ENCODE results near the gene INSYN2A.

Gene INSYN2A

GRCh38 chr10:127196282-127197153 lies at the start of gene INSYN2A:
Gene INSYN2A, minus strand, starts transcription at chr10:127196591. Its CDS starts 20,196 bp downstream, at chr10:127176395.
- intact Hi-C loops (cut with DNase I): no loop called here
- DNase-seq: peak; percentile 35 to 94 (median 54)

DNA sequence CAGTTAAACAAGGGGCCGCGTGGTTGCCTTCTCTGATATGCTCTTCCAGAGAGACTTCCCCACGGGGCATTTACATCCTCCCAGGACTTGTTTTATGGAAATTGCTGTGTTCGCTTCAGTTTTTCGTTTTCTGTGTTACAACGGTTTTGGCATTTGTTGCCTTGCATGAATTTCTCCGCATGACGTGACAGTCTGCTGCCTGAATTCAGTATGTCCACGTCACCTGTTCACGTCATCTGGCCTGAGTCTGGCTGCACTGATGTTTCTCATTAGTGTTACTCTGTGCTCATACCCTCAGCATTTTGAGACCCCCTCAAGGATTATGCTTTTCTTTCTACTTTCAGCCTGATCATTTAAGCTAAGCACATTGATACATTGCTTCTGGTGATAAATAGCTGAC lies 49.1 kb upstream of the INSYN2A start:
- no peak for DNase-seq
- intact Hi-C loops (cut with DNase I): no loop called here

DNA sequence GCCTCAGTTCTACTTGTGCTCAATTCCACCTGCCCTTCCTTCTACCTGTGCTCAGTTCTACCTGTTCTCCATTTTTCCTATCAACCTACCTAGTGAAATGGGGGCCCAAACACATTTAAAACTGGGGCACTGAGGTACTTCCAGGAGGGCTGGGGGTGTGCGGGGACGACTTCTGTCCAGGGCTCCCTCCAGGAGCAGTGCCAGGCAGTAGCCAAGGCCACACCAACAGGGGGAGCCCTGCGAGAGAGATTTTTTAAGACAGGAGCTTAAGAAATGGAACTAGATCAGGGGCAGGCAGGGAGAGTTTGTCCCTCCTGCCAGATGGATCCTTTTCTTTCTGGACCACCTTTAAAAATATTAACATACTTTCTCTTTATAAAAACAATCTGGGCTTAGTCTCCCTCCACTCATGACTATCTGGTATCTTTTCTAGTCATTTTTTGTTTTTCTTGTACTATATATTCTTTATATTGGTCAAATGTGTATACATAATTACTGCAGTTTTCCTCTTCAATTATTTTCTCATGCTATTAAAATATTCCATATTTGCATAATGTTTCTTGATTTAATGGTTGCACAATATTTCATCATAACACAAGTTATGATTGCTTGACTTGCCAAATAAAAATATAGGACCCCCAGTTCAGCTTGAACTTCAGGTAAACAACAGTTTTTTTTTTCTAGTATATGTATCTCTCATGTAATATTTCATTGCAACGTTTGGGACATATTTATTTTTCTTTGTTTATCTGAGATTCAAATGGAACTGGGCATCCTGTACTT lies 47.3 kb upstream of the INSYN2A start:
- intact Hi-C loops (cut with DNase I): no loop called here
- DNase-seq: peak in 3 of 10 donors; percentile 22 to 46 (median 44)

- DNase-seq: no peak
- intact Hi-C loops (cut with DNase I): no loop called here
These were observed 46.5 kb upstream of the INSYN2A start for GRCh38 chr10:127242914-127243313.

DNA sequence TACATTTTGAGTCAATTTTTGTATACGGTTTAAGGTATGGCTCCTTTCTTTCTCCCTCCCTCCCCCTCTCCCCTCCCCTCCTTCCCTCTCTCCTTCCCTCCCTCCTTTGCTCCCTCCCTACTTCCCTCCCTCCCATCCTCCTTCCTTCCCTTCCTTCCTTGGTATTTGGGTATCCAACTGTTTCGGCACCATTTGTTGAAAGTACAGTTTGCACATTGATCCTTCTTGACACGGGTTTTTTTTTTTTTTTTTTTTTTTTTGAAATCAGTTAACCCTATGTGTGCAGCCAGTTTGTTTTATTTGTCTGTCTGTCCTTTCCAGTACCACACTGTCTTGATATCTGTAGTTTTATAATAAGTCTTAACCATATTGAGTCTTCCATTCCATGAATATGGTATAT lies 39.9 kb upstream of the INSYN2A start:
- intact Hi-C loops (cut with DNase I): no loop called here
- DNase-seq: no peak

GRCh38 chr10:127234306-127234800 lies 38.0 kb upstream of the INSYN2A start:
- intact Hi-C loops (cut with DNase I): no loop called here
- DNase-seq: no peak

DNA sequence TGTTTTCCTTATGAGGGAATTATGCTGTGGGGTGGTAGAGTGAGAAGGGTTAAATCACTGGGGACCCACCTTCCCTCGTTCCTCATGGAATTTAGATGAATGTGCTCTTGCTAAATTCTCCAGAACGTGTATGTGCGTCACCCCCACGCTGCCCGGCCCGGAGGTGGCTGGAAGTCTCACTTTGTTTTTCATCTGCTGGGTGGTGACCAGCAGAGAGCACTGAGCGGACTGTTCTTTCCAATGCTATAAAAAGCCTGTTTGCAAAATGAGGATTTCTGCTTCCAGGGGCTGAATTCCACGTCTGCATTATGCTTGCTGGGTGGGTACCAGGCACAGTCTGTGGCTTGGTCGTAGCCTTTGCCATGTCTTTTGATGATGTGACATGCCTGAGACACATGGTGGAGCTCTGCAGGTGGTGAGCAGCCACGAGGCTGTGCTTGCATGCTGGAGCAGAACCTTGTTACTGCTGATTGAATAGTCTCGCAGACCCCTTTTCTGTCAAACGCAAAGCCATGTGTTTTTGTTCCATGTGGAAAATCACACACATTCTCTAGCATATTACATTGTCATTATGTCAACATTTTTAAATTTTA lies 31.9 kb upstream of the INSYN2A start:
- peak in 5 of 10 donors; percentile 12 to 87 (median 20) for DNase-seq
- intact Hi-C loops (cut with DNase I): no loop called here

GRCh38 chr10:127227663-127228062 lies 31.3 kb upstream of the INSYN2A start:
- intact Hi-C loops (cut with DNase I): no loop called here
- DNase-seq: no peak

DNA sequence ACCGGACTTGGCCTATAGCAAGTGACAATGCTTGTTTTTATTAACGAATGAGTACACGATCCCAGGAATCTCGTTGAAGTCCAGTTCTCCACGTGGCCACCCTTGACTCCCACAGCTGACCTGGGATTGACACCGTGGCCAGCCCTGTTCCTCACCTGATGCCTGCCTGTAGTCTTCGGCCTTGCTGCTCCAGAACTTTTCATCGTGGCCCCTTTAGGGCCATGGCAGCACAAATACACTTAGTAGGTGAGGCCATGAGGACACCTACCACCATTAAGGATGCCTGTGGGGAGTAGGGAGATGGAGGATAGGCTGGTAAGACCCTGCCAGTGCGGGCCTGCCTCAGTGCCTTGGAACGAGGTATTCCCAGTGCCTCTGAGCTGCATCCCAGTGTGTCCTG lies 30.6 kb upstream of the INSYN2A start:
- intact Hi-C loops (cut with DNase I): no loop called here

GRCh38 chr10:127221281-127221680 lies 24.9 kb upstream of the INSYN2A start:
- no peak for DNase-seq
- intact Hi-C loops (cut with DNase I): no loop called here

More for the DNA sequence above, 30.6 kb upstream of the INSYN2A start:
- peak in 1 of 10 donors; percentile 67 for DNase-seq

DNA sequence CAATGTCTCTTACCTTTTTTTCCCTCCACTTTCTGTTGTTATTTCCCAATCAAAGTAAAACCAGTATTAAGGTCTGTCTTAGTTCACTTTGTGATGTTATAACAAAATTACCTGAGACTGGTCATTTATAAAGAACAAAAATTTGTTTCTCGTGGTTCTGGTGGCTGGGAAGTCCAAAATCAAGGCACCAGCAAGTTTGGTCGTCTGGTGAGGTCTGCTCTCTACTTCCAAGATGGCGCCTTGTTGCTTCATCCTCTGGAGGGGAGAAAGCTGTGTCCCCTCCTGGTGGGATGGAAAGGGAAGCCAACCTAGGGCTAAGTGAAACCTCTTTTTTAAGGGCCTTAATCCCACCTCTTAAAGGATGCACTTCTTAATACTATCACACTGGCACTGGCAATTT lies 22.3 kb upstream of the INSYN2A start:
- DNase-seq: no peak
- intact Hi-C loops (cut with DNase I): no loop called here

- intact Hi-C loops (cut with DNase I): no loop called here
- DNase-seq: no peak
These were observed 20.4 kb upstream of the INSYN2A start for GRCh38 chr10:127216786-127217185.

DNA sequence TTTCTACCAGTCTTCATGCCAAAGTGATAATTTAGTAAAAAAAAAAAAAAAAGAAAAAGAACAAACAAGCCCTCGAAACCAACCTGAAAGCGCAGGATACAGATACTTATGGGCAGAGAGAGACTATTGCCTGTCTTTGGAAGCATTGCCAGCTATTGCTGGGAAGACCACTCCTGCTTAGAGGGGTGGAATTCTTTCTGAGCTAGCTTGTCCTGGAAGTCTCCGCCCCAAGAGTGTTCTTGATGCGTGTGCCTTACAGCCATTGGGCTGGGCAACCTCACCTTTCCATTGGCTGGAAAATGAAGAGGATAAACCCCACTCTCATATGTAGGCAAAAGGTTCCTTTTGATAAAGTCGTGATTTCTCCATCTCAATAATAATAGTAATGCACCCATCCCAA lies 19.9 kb upstream of the INSYN2A start:
- intact Hi-C loops (cut with DNase I): no loop called here
- DNase-seq: no peak

GRCh38 chr10:127215866-127216265 lies 19.5 kb upstream of the INSYN2A start:
- no peak for DNase-seq
- intact Hi-C loops (cut with DNase I): no loop called here

GRCh38 chr10:127210936-127211466 lies 14.6 kb upstream of the INSYN2A start:
- intact Hi-C loops (cut with DNase I): no loop called here
- no peak for DNase-seq

- intact Hi-C loops (cut with DNase I): no loop called here
- DNase-seq: no peak
These were observed 10.7 kb upstream of the INSYN2A start for GRCh38 chr10:127207081-127207480.

- no peak for DNase-seq
These were observed 6.7 kb upstream of the INSYN2A start for GRCh38 chr10:127203067-127203466.

GRCh38 chr10:127200646-127201045 lies 4.3 kb upstream of the INSYN2A start:
- DNase-seq: no peak
- intact Hi-C loops (cut with DNase I): no loop called here

More at GRCh38 chr10:127203067-127203466, 6.7 kb upstream of the INSYN2A start:
- intact Hi-C loops (cut with DNase I): no loop called here

DNA sequence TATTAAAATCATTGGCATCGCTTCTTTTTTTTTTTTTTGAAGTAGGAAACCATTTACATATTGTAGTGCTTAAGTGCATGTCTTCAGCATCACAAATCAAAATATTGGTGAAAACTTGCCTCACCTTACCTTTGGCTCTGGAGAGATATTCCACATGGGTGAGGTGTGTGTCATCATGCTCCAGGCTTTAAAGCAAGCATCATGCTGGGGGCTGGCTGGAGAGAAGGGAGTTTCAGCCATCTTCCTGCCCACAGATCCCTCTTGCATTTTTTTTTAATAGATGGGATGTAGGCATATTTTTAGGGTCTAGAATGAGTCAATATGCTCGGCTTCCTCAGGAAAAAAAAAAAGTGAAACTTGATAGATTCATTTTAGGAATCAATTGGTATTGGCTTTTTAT lies 2.3 kb upstream of the INSYN2A start:
- intact Hi-C loops (cut with DNase I): no loop called here
- DNase-seq: no peak

DNA sequence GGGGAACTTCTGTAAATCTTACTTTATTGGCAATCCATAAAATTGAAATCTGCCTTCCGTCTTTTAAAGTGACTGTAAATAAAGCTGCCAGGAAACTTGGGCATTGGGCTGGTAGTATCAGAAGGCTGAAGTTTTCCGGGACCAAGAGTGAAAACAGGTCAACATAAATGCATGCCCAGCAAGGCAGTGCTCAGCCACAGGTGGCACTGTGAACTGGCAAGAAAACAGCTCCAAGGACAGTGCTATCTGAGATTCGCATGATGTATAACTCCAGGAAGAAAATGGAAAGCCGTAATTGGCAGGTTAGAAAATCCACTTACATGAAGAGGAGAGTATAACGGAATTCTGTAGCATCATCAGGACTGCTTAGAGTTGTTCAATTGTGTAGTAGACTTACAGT lies 1.9 kb upstream of the INSYN2A start:
- intact Hi-C loops (cut with DNase I): no loop called here

DNA sequence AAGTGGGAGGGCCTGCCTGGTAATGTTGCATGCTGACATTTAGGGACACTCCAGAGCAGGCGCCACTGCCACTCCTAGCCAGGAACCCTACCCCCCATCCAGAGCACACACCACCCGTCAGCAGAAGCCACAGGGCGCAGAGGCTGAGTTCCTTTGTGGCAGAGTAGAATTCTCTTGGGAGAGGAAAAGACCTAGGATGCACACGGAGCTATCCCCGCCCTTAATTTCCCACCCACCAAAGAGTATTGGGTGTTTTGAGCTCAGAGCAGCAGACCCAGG lies 702 bp upstream of the INSYN2A start:
- peak in 1 of 10 donors; percentile 74 for DNase-seq

More for the DNA sequence above, 1.9 kb upstream of the INSYN2A start:
- DNase-seq: no peak

More for the DNA sequence above, 702 bp upstream of the INSYN2A start:
- intact Hi-C loops (cut with DNase I): no loop called here

All from posterior cingulate gyrus (tissue), 11 donors.